Astrocyte (in vitro differentiated cells and primary cell): ENCODE data around the gene CCN5. TPM values are rescaled to one million over a fixed set of nuclear protein-coding genes. Genes with fewer than 3 reads are reported as not detected.
A peak's percentile ranks its signal among the peaks of the same experiment; 100 is the strongest.

Source experiments
- DNase-seq: peaks from one replicate; pipeline ENCODE4 v3.0.0-alpha.2; 2010; ENCODE audit warnings: low read depth
- FAIRE-seq: peaks from 2 replicates; lab custom pipeline; 2011; peaks lifted over from hg19 to GRCh38; lab: Jason Lieb, UNC
- H2AFZ ChIP-seq: 2 replicates; pipeline ENCODE4 v1.6.0; 2012; ENCODE audit warnings: low read depth, low read length, inconsistent platforms
- H3K27ac ChIP-seq: 2 replicates; pipeline ENCODE4 v1.5.1; 2011; ENCODE audit warnings: low read depth, low read length, inconsistent platforms
- H3K27me3 ChIP-seq: 2 replicates; pipeline ENCODE4 v1.6.0; 2011; ENCODE audit warnings: low read length, inconsistent platforms; ENCODE audit not compliant: insufficient read depth
- H3K36me3 ChIP-seq: 2 replicates; pipeline ENCODE4 v1.5.1; 2011; ENCODE audit warnings: low read length, inconsistent platforms; ENCODE audit not compliant: insufficient read depth
- H3K4me1 ChIP-seq: 2 replicates; pipeline ENCODE4 v1.5.1; 2011; ENCODE audit warnings: low read length, inconsistent platforms; ENCODE audit not compliant: insufficient read depth
- H3K4me2 ChIP-seq: 2 replicates; pipeline ENCODE4 v1.6.0; 2012; ENCODE audit warnings: low read length, inconsistent platforms
- H3K4me3 ChIP-seq: 2 replicates; pipeline ENCODE4 v1.5.1; 2011; ENCODE audit warnings: low read depth, mild to moderate bottlenecking, low read length, inconsistent platforms; ENCODE audit not compliant: insufficient read depth
- H3K79me2 ChIP-seq: 2 replicates; pipeline ENCODE4 v1.6.0; 2012; ENCODE audit warnings: mild to moderate bottlenecking, low read length, inconsistent platforms; ENCODE audit not compliant: insufficient read depth
- H3K9ac ChIP-seq: 2 replicates; pipeline ENCODE4 v1.6.0; 2012; ENCODE audit warnings: mild to moderate bottlenecking, low read length, inconsistent platforms
- H3K9me3 ChIP-seq: 2 replicates; pipeline ENCODE4 v1.5.1; 2012; ENCODE audit warnings: low read depth, mild to moderate bottlenecking, low read length, inconsistent platforms; ENCODE audit not compliant: insufficient read depth
- H4K20me1 ChIP-seq: 2 replicates; pipeline ENCODE4 v1.6.0; 2012; ENCODE audit warnings: low read length, inconsistent platforms; ENCODE audit not compliant: insufficient read depth
- H3K27ac Mint-ChIP-seq: one replicate; pipeline ENCODE4 v1.8.0; 2021; ENCODE audit warnings: mild to moderate bottlenecking, mixed read lengths; ENCODE audit not compliant: unreplicated experiment
- H3K27me3 Mint-ChIP-seq: one replicate; pipeline ENCODE4 v1.8.0; 2021; ENCODE audit warnings: low read depth, mixed read lengths; ENCODE audit not compliant: unreplicated experiment
- H3K36me3 Mint-ChIP-seq: one replicate; pipeline ENCODE4 v1.8.0; 2021; ENCODE audit warnings: low read depth, mixed read lengths; ENCODE audit not compliant: unreplicated experiment
- H3K4me1 Mint-ChIP-seq: one replicate; pipeline ENCODE4 v1.8.0; 2021; ENCODE audit warnings: low read depth, mixed read lengths; ENCODE audit not compliant: unreplicated experiment
- H3K4me3 Mint-ChIP-seq: one replicate; pipeline ENCODE4 v1.8.0; 2021; ENCODE audit warnings: mild to moderate bottlenecking, moderate library complexity, mixed read lengths; ENCODE audit not compliant: unreplicated experiment
- H3K9me3 Mint-ChIP-seq: one replicate; pipeline ENCODE4 v1.8.0; 2021; ENCODE audit warnings: mild to moderate bottlenecking, mixed read lengths; ENCODE audit not compliant: unreplicated experiment
- CTCF ChIP-seq: IDR thresholded peaks from 2 replicates; pipeline ENCODE4 v1.5.1; 2011; ENCODE audit warnings: low read depth, mild to moderate bottlenecking, inconsistent platforms, low read length, moderate library complexity; ENCODE audit not compliant: insufficient read depth
- EZH2 ChIP-seq: IDR thresholded peaks from 2 replicates; pipeline ENCODE4 v1.6.1; 2012; ENCODE audit warnings: mild to moderate bottlenecking, low read length, inconsistent platforms; ENCODE audit not compliant: insufficient read depth
- total RNA-seq: library from RNA; stranded (reverse); gene quantifications from 2 replicates; pipeline ENCODE4 v1.2.1, GENCODE V29; 2021

Gene CCN5
- total RNA-seq, 1 donor from 2014 or later = not detected

DNA sequence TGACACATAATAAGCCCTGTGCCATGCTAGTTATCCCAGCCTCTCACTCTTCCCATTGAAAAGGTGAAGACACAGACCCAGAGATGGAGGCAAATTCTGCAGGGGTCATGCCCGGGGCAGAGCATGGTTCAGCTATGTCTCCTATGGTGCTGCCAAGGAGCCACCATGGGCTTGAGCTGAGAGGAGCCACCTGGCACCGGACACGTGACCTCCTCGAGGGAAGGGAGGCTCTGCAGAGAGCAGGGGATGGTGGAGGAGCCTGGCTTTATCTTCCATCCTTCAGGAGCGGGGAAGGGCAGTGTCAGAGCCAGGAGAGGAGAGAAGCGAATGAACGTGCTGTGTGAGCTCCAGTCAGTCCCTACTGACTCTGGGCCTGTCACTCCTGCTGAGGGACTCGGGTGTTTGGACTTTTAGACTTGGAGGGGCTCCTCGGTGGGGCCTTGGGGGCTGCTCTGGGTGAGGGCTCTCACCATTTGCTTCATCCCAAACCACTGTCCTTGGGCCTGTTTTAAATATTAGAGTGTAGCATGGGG lies 11.1 kb upstream of the CCN5 start:
- Mint-ChIP-seq H3K9me3 (no peaks in the 10 kb centered on the region), H3K4me3 (no peak overlapping the region), H3K4me1 (peaks cover 27% of the 10 kb centered on the region), H3K27ac (peak overlapping the region; percentile 9), H3K27me3 (peaks cover 8% of the 10 kb centered on the region), H3K36me3 (no peaks in the 10 kb centered on the region)
- Histone ChIP-seq H2AFZ (no peak overlapping the region), H3K27ac (no peak overlapping the region), H3K9ac (no peak overlapping the region), H3K9me3 (no peaks in the 10 kb centered on the region), H3K36me3 (no peaks in the 10 kb centered on the region), H4K20me1 (peaks cover 10% of the 10 kb centered on the region), H3K4me3 (no peak overlapping the region), H3K4me2 (peak overlapping the region; percentile 23), H3K27me3 (peaks cover 21% of the 10 kb centered on the region), H3K79me2 (no peaks in the 10 kb centered on the region), H3K4me1 (peaks cover 31% of the 10 kb centered on the region)
- FAIRE-seq = no peak
- no peak for DNase-seq
- TF ChIP-seq EZH2 (no peak), CTCF (no peak)

DNA sequence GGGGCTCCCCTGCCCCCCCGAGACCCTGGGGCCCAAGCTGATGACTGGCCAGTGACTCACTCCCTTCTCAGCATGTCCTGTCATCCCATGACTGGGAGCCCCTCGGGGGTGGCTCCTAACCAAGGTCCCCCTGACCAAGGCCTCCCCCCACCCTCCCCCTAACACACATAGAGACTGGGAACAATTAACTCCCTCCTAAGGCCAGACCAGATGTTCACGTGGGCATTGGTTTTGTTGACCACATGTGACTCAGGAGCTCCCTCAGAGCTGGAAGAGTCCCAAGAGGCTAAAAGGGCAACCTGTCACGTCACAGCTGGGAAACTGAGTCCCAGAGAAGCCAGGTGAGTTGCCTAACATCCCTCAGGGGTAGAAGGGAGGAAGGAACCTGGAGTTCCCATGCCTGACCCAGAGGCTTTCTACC lies 10.6 kb upstream of the CCN5 start:
- Mint-ChIP-seq H3K27me3 (peaks cover 8% of the 10 kb centered on the region), H3K27ac (no peak overlapping the region), H3K9me3 (no peaks in the 10 kb centered on the region), H3K36me3 (no peaks in the 10 kb centered on the region), H3K4me3 (no peak overlapping the region), H3K4me1 (peaks cover 27% of the 10 kb centered on the region)
- H3K36me3 ChIP-seq = no peaks in the 10 kb centered on the region
- TF ChIP-seq CTCF = no peak
- no peak overlapping the region for H3K9ac ChIP-seq
- peak overlapping the region; percentile 23 for H3K4me2 ChIP-seq
- no peaks in the 10 kb centered on the region for H3K9me3 ChIP-seq
- no peaks in the 10 kb centered on the region for H3K79me2 ChIP-seq
- FAIRE-seq (no peak), DNase-seq (peak; percentile 73)
- H3K4me3 ChIP-seq = no peak overlapping the region
- H3K27ac ChIP-seq = no peak overlapping the region
- no peak overlapping the region for H2AFZ ChIP-seq
- H3K4me1 ChIP-seq = peaks cover 31% of the 10 kb centered on the region
- peaks cover 10% of the 10 kb centered on the region for H4K20me1 ChIP-seq
- peaks cover 24% of the 10 kb centered on the region for H3K27me3 ChIP-seq

- no peaks in the 10 kb centered on the region for H3K36me3 Mint-ChIP-seq
- no peaks in the 10 kb centered on the region for H3K9me3 ChIP-seq
- H3K4me2 ChIP-seq = no peak overlapping the region
- H3K79me2 ChIP-seq = no peaks in the 10 kb centered on the region
- H2AFZ ChIP-seq = no peak overlapping the region
- H3K4me3 ChIP-seq = no peak overlapping the region
- peaks cover 31% of the 10 kb centered on the region for H3K4me1 ChIP-seq
- H4K20me1 ChIP-seq = peaks cover 10% of the 10 kb centered on the region
- no peaks in the 10 kb centered on the region for H3K36me3 ChIP-seq
- H3K4me3 Mint-ChIP-seq = no peak overlapping the region
- peaks cover 8% of the 10 kb centered on the region for H3K27me3 Mint-ChIP-seq
- FAIRE-seq = no peak
- H3K4me1 Mint-ChIP-seq = peaks cover 27% of the 10 kb centered on the region
- peak overlapping the region; percentile 29 for H3K27ac Mint-ChIP-seq
- H3K9me3 Mint-ChIP-seq = no peaks in the 10 kb centered on the region
- no peak for DNase-seq
- H3K27ac ChIP-seq = no peak overlapping the region
- peaks cover 18% of the 10 kb centered on the region for H3K27me3 ChIP-seq
- TF ChIP-seq CTCF = no peak
- TF ChIP-seq EZH2 = no peak
- H3K9ac ChIP-seq = no peak overlapping the region
These were observed 9.6 kb upstream of the CCN5 start for GRCh38 chr20:44705364-44706094.
